Measurements from ENCODE around the gene C8A. TPM values are rescaled to one million over a fixed set of nuclear protein-coding genes. Genes with fewer than 3 reads are reported as not detected.

C8A gene
- total RNA-seq, 1 experiment from 2014 or later = 0.13 TPM

DNA sequence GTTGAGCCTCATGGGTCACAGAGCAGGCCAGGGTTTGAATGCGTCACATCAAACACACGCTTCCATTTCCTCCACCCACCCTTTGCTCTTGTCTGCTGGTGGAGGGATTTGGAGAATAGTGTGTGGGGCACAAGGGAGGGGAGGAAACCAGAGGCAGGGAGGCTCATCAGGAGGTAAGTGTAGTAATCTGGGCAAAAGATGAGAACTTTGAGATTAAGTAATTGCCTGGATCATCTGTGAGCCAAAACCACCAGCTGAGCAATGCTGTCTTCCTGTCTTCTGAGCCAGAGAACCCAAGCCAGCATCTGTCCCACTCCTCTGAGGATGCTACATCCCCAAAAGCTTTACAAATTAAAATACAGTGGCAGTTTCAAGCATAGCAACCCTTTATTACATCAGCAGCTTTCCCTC, 66.0 kb downstream of the C8A start (continued):
- TF ChIP-seq, protein P1, sequence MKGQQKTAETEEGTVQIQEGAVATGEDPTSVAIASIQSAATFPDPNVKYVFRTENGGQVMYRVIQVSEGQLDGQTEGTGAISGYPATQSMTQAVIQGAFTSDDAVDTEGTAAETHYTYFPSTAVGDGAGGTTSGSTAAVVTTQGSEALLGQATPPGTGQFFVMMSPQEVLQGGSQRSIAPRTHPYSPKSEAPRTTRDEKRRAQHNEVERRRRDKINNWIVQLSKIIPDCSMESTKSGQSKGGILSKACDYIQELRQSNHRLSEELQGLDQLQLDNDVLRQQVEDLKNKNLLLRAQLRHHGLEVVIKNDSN (CRISPR knock-in tag; IDR thresholded peaks at IDR 0.05) = no peak
- TF ChIP-seq, protein P2, sequence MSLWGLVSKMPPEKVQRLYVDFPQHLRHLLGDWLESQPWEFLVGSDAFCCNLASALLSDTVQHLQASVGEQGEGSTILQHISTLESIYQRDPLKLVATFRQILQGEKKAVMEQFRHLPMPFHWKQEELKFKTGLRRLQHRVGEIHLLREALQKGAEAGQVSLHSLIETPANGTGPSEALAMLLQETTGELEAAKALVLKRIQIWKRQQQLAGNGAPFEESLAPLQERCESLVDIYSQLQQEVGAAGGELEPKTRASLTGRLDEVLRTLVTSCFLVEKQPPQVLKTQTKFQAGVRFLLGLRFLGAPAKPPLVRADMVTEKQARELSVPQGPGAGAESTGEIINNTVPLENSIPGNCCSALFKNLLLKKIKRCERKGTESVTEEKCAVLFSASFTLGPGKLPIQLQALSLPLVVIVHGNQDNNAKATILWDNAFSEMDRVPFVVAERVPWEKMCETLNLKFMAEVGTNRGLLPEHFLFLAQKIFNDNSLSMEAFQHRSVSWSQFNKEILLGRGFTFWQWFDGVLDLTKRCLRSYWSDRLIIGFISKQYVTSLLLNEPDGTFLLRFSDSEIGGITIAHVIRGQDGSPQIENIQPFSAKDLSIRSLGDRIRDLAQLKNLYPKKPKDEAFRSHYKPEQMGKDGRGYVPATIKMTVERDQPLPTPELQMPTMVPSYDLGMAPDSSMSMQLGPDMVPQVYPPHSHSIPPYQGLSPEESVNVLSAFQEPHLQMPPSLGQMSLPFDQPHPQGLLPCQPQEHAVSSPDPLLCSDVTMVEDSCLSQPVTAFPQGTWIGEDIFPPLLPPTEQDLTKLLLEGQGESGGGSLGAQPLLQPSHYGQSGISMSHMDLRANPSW (CRISPR knock-in tag; conservative IDR thresholded peaks at IDR 0.05; ENCODE audit: low read depth) = no peak
- TF ChIP-seq, protein P3, sequence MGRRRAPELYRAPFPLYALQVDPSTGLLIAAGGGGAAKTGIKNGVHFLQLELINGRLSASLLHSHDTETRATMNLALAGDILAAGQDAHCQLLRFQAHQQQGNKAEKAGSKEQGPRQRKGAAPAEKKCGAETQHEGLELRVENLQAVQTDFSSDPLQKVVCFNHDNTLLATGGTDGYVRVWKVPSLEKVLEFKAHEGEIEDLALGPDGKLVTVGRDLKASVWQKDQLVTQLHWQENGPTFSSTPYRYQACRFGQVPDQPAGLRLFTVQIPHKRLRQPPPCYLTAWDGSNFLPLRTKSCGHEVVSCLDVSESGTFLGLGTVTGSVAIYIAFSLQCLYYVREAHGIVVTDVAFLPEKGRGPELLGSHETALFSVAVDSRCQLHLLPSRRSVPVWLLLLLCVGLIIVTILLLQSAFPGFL (CRISPR knock-in tag; IDR thresholded peaks at IDR 0.05; ENCODE audit: borderline replicate concordance) = no peak
- TF ChIP-seq, protein P4, sequence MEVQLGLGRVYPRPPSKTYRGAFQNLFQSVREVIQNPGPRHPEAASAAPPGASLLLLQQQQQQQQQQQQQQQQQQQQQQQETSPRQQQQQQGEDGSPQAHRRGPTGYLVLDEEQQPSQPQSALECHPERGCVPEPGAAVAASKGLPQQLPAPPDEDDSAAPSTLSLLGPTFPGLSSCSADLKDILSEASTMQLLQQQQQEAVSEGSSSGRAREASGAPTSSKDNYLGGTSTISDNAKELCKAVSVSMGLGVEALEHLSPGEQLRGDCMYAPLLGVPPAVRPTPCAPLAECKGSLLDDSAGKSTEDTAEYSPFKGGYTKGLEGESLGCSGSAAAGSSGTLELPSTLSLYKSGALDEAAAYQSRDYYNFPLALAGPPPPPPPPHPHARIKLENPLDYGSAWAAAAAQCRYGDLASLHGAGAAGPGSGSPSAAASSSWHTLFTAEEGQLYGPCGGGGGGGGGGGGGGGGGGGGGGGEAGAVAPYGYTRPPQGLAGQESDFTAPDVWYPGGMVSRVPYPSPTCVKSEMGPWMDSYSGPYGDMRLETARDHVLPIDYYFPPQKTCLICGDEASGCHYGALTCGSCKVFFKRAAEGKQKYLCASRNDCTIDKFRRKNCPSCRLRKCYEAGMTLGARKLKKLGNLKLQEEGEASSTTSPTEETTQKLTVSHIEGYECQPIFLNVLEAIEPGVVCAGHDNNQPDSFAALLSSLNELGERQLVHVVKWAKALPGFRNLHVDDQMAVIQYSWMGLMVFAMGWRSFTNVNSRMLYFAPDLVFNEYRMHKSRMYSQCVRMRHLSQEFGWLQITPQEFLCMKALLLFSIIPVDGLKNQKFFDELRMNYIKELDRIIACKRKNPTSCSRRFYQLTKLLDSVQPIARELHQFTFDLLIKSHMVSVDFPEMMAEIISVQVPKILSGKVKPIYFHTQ (CRISPR knock-in tag; IDR thresholded peaks at IDR 0.05) = no peak

DNA sequence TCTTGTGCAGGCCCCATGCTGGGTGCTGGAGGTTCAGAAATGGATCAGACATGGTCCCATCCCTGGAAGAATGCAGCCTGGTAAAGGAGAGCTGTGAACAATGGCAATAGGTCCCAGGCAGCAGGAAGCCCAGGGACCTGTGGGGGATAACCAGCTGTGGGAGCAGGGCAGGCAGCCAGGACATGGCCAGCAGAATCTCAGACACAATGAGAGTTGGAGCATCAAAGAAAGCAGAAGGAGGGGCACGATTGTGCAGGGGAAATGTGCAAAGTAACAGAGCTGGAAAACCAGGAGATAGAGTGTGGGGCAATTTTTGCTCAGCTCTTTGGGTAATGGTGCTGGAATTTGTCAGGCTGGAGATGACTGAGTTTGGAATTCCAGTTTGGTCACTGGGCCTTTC, 66.9 kb downstream of the C8A start:
- ChIA-PET POLR2A (no interaction called here), CTCF (interaction anchor here (0.9 kb wide), 1 partner anchor 42 kb away, joined by 3 read pairs; no protein-coding TSS in a partner anchor)
- H3K27me3 Mint-ChIP-seq (ENCODE audit: low read depth) = peaks cover 6% of the 10 kb centered on the region; the same call in 1 of the 2 replicates
- H3K36me3 Mint-ChIP-seq = no peaks in the 10 kb centered on the region
- no peak overlapping the region for H3K27ac Mint-ChIP-seq
- no peaks in the 10 kb centered on the region for H3K9me3 Mint-ChIP-seq
- H3K4me1 Mint-ChIP-seq = peaks cover 15% of the 10 kb centered on the region
- TF ChIP-seq NR1H2 (CRISPR knock-in tag; IDR thresholded peaks at IDR 0.05) (no peak), ZNF396 (CRISPR knock-in tag; IDR thresholded peaks at IDR 0.05; ENCODE audit: borderline replicate concordance) (no peak), CREB1 (CRISPR knock-in tag; IDR thresholded peaks at IDR 0.05) (no peak), IRF2 (CRISPR knock-in tag; IDR thresholded peaks at IDR 0.05; ENCODE audit: borderline replicate concordance, low read depth) (no peak), ZBTB21 (CRISPR knock-in tag; IDR thresholded peaks at IDR 0.05; ENCODE audit: borderline replicate concordance) (no peak), MXD4 (CRISPR knock-in tag; IDR thresholded peaks at IDR 0.05; ENCODE audit: borderline replicate concordance) (no peak), ZNF416 (CRISPR knock-in tag; IDR thresholded peaks at IDR 0.05) (no peak)
- TF ChIP-seq, protein P5, sequence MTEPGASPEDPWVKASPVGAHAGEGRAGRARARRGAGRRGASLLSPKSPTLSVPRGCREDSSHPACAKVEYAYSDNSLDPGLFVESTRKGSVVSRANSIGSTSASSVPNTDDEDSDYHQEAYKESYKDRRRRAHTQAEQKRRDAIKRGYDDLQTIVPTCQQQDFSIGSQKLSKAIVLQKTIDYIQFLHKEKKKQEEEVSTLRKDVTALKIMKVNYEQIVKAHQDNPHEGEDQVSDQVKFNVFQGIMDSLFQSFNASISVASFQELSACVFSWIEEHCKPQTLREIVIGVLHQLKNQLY (CRISPR knock-in tag; IDR thresholded peaks at IDR 0.05) = no peak
- TF ChIP-seq, protein P6, sequence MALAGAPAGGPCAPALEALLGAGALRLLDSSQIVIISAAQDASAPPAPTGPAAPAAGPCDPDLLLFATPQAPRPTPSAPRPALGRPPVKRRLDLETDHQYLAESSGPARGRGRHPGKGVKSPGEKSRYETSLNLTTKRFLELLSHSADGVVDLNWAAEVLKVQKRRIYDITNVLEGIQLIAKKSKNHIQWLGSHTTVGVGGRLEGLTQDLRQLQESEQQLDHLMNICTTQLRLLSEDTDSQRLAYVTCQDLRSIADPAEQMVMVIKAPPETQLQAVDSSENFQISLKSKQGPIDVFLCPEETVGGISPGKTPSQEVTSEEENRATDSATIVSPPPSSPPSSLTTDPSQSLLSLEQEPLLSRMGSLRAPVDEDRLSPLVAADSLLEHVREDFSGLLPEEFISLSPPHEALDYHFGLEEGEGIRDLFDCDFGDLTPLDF (CRISPR knock-in tag; IDR thresholded peaks at IDR 0.05) = no peak
- TF ChIP-seq, protein P1 (CRISPR knock-in tag; IDR thresholded peaks at IDR 0.05) = no peak
- no peak overlapping the region for H3K4me3 Mint-ChIP-seq
- ATAC-seq (no peak), DNase-seq (ENCODE audit: low spot score) (no peak)
